Fibroblast of the aortic adventitia (primary cell): ENCODE data around the gene ETFB. TPM values are rescaled to one million over a fixed set of nuclear protein-coding genes. Genes with fewer than 3 reads are reported as not detected.
A peak's percentile ranks its signal among the peaks of the same experiment; 100 is the strongest.

Source experiments
- DNase-seq: peaks from one replicate; pipeline ENCODE4 v3.0.0-alpha.2; 2010; ENCODE audit warnings: low read depth
- H3K4me3 ChIP-seq: 2 replicates; pipeline ENCODE4 v1.5.1; 2011; ENCODE audit warnings: low read depth, mild to moderate bottlenecking, control low read depth, low read length, moderate library complexity
- CTCF ChIP-seq: IDR thresholded peaks from 2 replicates; pipeline ENCODE4 v1.5.1; 2011; ENCODE audit warnings: mild to moderate bottlenecking, low read length, control low read depth, inconsistent platforms; ENCODE audit not compliant: insufficient read depth
- total RNA-seq: library from RNA; depleted of rRNA; stranded (reverse); fragments of >200 nt; gene quantifications from 2 replicates; pipeline ENCODE4 v1.2.3, GENCODE V29; 2012; ENCODE audit warnings: low replicate concordance

ETFB gene
- total RNA-seq, 1 donor: 66.8 TPM

GRCh38 chr19:51372649-51373504 is 6.7 kb upstream of the ETFB start, which contains the start of gene NKG7:
NKG7 (minus strand) TSS chr19:51372654; CDS start chr19:51372535, 119 bp downstream.
- TF ChIP-seq CTCF: no peak

GRCh38 chr19:51372021-51372648 is 5.9 kb upstream of the ETFB start:
- no peak overlapping the region for H3K4me3 ChIP-seq
- TF ChIP-seq CTCF: no peak
- DNase-seq: no peak

More at GRCh38 chr19:51372649-51373504, 6.7 kb upstream of the ETFB start, which contains the start of gene NKG7:
- H3K4me3 ChIP-seq: no peak within 1 kb of the TSS
- no peak for DNase-seq

- no peak for DNase-seq
- no peak overlapping the region for H3K4me3 ChIP-seq
- TF ChIP-seq CTCF: no peak
Observed at GRCh38 chr19:51371186-51371690, 5.0 kb upstream of the ETFB start.

GRCh38 chr19:51370230-51370629 is 4.0 kb upstream of the ETFB start:
- DNase-seq: no peak
- no peak for TF ChIP-seq CTCF
- H3K4me3 ChIP-seq: no peak overlapping the region

- no peak for TF ChIP-seq CTCF
- DNase-seq: no peak
- peak within 1 kb of the TSS; percentile 82 for H3K4me3 ChIP-seq
Observed at GRCh38 chr19:51368366-51369282, 2.4 kb upstream of the ETFB start, which contains the start of gene CLDND2. CLDND2 (minus strand) TSS chr19:51369003; CDS start chr19:51368577, 426 bp downstream.
